DMS114 treated with DMSO at 0.1 percent for 48 hours (cell line): ENCODE results near the gene PGRMC2.

Experiments used
- DNase-seq: peaks from one replicate; lab custom pipeline; 2025; ENCODE audit not compliant: unreplicated experiment; lab: John Stamatoyannopoulos, UW

The PGRMC2 gene

GRCh38 chr4:128221586-128221985 lies 66.0 kb downstream of the PGRMC2 start:
- no peak for DNase-seq

GRCh38 chr4:128220286-128221235 lies 67.1 kb downstream of the PGRMC2 start:
- peak; percentile 20 for DNase-seq
